Mononuclear cell (primary cell): ENCODE measurements around the gene ACAD8. TPM values are rescaled to one million over a fixed set of nuclear protein-coding genes. Genes with fewer than 3 reads are reported as not detected.
"Not testable (repeated sequence)": the region's sequence is repeated elsewhere in the genome, so short reads cannot be mapped to it uniquely, and the experiment has no call there.

ENCODE experiments used
- H3K27me3 ChIP-seq: 2 replicates; pipeline ENCODE4 v1.6.0; 2011; ENCODE audit warnings: low read length, control low read depth; ENCODE audit not compliant: insufficient read depth
- H3K4me1 ChIP-seq: 2 replicates; pipeline ENCODE4 v1.5.1; 2011; ENCODE audit warnings: mild to moderate bottlenecking, low read length, control low read depth; ENCODE audit not compliant: insufficient read depth
- H3K4me3 ChIP-seq: 2 replicates; pipeline ENCODE4 v1.5.1; 2011; ENCODE audit warnings: mild to moderate bottlenecking, low read length, moderate library complexity
- H3K9me3 ChIP-seq: 2 replicates; pipeline ENCODE4 v1.5.1; 2011; ENCODE audit warnings: low read depth, mild to moderate bottlenecking, control low read depth, low read length
- total RNA-seq: library from RNA; depleted of rRNA; stranded (reverse); fragments of >200 nt; gene quantifications from one replicate; pipeline ENCODE4 v1.2.3, GENCODE V29; 2012

The ACAD8 gene
- total RNA-seq, 1 donor = 10.0 TPM

GRCh38 chr11:134250675-134251074 is 2.7 kb upstream of the ACAD8 start:
- H3K4me1 ChIP-seq = peaks cover 40% of the 10 kb centered on the region

DNA sequence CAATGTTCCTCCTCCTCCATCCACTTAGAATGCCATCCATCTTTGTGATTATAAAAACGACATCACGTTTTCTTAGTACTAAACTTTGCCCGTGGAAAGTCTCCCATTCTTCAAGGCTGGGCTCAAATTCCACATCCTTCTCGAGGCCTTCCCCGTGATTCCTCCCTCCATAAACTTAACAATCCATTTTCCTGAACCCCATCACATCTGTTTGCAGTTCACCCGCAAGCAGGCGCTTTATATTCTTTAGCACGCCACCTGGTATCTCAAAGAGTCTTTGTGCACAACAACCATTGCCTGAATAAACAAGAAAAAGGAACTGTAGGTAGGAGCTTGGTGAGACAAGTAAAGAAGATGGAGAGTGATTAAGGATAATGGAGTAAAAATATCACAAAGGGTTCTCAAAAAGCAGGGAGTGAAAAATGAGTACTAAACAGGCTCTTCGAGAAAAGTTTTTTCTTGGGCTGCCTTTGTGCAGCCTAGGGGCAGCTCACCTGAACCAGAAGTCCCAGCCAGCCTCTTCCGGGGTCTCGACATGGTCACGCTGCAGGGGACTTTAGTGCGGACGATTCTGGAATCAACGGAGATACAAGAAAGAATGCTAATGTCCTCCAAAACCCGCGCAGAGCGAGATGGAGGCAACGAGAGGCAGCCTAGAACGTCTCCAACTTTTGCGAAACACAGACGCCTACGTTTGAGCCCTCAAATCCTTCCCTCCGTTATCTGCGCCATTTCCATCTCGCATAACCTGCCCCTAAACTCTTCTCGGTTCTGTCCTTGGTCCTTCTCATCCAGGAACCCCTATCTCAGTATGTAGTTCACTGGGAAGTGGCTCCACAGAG is 801 bp upstream of the ACAD8 start:
- no peaks in the 10 kb centered on the region for H3K9me3 ChIP-seq
- H3K27me3 ChIP-seq = no peaks in the 10 kb centered on the region
- H3K4me3 ChIP-seq = peak overlapping the region; percentile 73
- H3K4me1 ChIP-seq = peaks cover 40% of the 10 kb centered on the region

More at GRCh38 chr11:134250675-134251074, 2.7 kb upstream of the ACAD8 start:
- H3K4me3 ChIP-seq = no peak overlapping the region
- no peaks in the 10 kb centered on the region for H3K9me3 ChIP-seq
- no peaks in the 10 kb centered on the region for H3K27me3 ChIP-seq

DNA sequence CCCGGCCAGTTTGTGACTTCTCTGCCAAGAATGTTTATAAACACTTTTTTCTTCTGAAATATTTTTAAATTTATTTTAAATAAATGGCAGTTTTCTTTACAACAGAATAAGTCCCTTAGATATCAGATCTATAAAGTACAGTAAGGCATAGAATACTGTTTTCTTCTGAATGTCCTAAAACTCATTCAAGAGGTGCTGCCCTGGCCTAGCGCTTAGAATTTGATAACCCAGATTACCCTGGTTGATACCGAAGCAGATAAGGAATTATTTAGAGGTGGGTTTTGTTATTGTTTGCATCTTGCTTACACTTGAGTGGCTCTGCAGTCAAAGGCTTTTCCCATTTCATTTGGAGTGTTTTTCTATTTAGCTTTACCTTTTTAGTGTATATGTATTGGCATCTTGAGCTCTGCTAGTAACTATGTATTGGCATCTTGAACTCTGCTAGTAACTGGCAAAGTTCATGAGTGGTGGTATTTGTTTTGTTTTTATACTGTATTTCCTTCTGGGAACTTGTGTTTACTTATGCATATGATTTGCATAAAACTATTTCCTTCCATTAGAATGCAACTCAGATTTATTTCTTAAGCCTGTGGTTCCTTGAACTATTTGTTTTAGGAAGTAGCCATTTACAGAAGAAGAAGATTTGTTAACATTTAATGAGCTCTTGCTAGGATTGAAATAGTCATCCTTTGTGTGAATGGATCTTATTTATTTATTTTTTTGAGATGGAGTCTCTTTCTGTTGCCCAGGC is 1.2 kb downstream of the ACAD8 start:
- Histone ChIP-seq H3K9me3 (no peaks in the 10 kb centered on the region), H3K4me3 (peak overlapping the region; percentile 73), H3K27me3 (no peaks in the 10 kb centered on the region), H3K4me1 (peaks cover 40% of the 10 kb centered on the region)

GRCh38 chr11:134255184-134255561 is 1.8 kb downstream of the ACAD8 start:
- not testable (repeated sequence) for H3K27me3 ChIP-seq, H3K9me3 ChIP-seq, H3K4me3 ChIP-seq
- peaks cover 39% of the 10 kb centered on the region for H3K4me1 ChIP-seq

GRCh38 chr11:134257101-134257500 is 3.7 kb downstream of the ACAD8 start:
- no peaks in the 10 kb centered on the region for H3K9me3 ChIP-seq
- peaks cover 35% of the 10 kb centered on the region for H3K4me1 ChIP-seq
- no peaks in the 10 kb centered on the region for H3K27me3 ChIP-seq
- H3K4me3 ChIP-seq = no peak overlapping the region

DNA sequence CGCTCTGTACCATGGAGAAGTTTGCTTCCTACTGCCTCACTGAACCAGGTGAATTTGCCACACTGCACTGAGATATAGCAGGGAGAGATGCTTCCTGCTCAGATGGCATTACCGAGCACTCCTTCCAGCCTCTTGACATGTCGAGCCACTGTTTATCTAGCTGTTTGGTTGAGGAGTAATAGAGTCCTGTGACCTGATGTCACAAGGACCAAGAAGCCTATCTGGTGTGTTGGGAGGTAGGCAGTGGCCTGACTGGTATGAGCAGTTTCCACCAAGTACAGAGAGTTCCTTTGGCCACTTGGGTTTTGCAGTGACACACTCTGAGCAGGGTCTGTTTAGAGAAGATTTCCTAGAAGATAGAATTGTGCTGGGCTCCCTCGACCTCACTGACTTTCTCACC is 5.2 kb downstream of the ACAD8 start:
- Histone ChIP-seq H3K4me3 (no peak overlapping the region), H3K4me1 (peaks cover 28% of the 10 kb centered on the region), H3K9me3 (no peaks in the 10 kb centered on the region), H3K27me3 (no peaks in the 10 kb centered on the region)

DNA sequence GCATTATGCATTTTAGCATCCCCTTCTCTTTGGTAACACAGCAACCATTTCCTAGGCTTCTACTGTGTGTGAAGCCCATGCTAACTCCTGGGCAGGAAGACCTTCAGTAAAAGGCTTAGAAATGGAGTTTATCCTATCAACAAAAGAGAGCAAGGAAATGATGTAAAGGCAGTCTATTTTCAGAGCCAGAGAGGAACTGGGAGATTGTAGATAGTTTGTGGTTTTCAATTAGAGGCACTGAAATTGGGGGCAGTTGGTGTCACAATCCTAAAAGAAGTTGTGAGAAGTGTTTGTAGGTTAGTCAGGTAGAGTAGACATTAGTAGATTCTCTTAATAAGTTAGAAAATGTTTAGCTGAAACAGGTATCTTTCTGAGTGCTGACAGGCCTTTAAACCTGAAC is 7.1 kb downstream of the ACAD8 start:
- Histone ChIP-seq H3K9me3 (no peaks in the 10 kb centered on the region), H3K27me3 (no peaks in the 10 kb centered on the region), H3K4me3 (no peak overlapping the region), H3K4me1 (peaks cover 12% of the 10 kb centered on the region)

- H3K27me3 ChIP-seq = no peaks in the 10 kb centered on the region
- H3K4me1 ChIP-seq = peaks cover 11% of the 10 kb centered on the region
- no peak overlapping the region for H3K4me3 ChIP-seq
- H3K9me3 ChIP-seq = no peaks in the 10 kb centered on the region
Measured at GRCh38 chr11:134260983-134261382, 7.6 kb downstream of the ACAD8 start.

GRCh38 chr11:134261626-134262488 is 8.5 kb downstream of the ACAD8 start:
- no peaks in the 10 kb centered on the region for H3K27me3 ChIP-seq
- no peaks in the 10 kb centered on the region for H3K9me3 ChIP-seq
- no peak overlapping the region for H3K4me3 ChIP-seq
- peaks cover 19% of the 10 kb centered on the region for H3K4me1 ChIP-seq

- no peaks in the 10 kb centered on the region for H3K27me3 ChIP-seq
- H3K9me3 ChIP-seq = no peaks in the 10 kb centered on the region
- H3K4me3 ChIP-seq = no peak overlapping the region
- peaks cover 25% of the 10 kb centered on the region for H3K4me1 ChIP-seq
Measured at GRCh38 chr11:134264966-134265764, 11.8 kb downstream of the ACAD8 start.

GRCh38 chr11:134266440-134266839 is 13.1 kb downstream of the ACAD8 start:
- H3K4me1 ChIP-seq = peaks cover 23% of the 10 kb centered on the region
- peaks cover 3% of the 10 kb centered on the region for H3K27me3 ChIP-seq
- H3K4me3 ChIP-seq = no peak overlapping the region
- H3K9me3 ChIP-seq = no peaks in the 10 kb centered on the region

GRCh38 chr11:134266841-134267251 is 13.5 kb downstream of the ACAD8 start:
- Histone ChIP-seq H3K27me3 (peaks cover 7% of the 10 kb centered on the region), H3K4me1 (peaks cover 23% of the 10 kb centered on the region), H3K4me3 (no peak overlapping the region)

GRCh38 chr11:134267461-134267860 is 14.1 kb downstream of the ACAD8 start:
- peaks cover 20% of the 10 kb centered on the region for H3K4me1 ChIP-seq
- H3K27me3 ChIP-seq = peaks cover 13% of the 10 kb centered on the region
- no peaks in the 10 kb centered on the region for H3K9me3 ChIP-seq
- H3K4me3 ChIP-seq = no peak overlapping the region

More at GRCh38 chr11:134266841-134267251, 13.5 kb downstream of the ACAD8 start:
- no peaks in the 10 kb centered on the region for H3K9me3 ChIP-seq

- H3K9me3 ChIP-seq = no peaks in the 10 kb centered on the region
- no peak overlapping the region for H3K4me3 ChIP-seq
- peaks cover 18% of the 10 kb centered on the region for H3K27me3 ChIP-seq
- peaks cover 22% of the 10 kb centered on the region for H3K4me1 ChIP-seq
Measured at GRCh38 chr11:134267966-134268365, 14.6 kb downstream of the ACAD8 start.
